Breast epithelium (tissue), 3 donors: ENCODE data around the gene PAXIP1.

Source experiments
- CTCF ChIP-seq, 3 donors: fragments of 450-650 bp; IDR thresholded peaks; one replicate each; pipeline ENCODE4 v1.5.1; 2016 to 2017; ENCODE audit warnings: antibody characterized with exemption in 3 of 3, mild to moderate bottlenecking in 3 of 3, moderate library complexity in 3 of 3
- POLR2A ChIP-seq: fragments of 450-650 bp; IDR thresholded peaks from one replicate; pipeline ENCODE4 v1.6.1; 2016; ENCODE audit warnings: antibody characterized with exemption, mild to moderate bottlenecking, moderate library complexity

GRCh38 chr7:155003376-155004214, 671 bp upstream of the PAXIP1 start:
- TF ChIP-seq CTCF (IDR thresholded peaks at IDR 0.05) (no peak), POLR2A (peak; percentile 71)
